SKM-1 (cell line): ENCODE measurements around the gene OR51F1.
"Not testable (repeated sequence)": the region's sequence is repeated elsewhere in the genome, so short reads cannot be mapped to it uniquely, and the experiment has no call there.

ENCODE experiments used
- DNase-seq: peaks from one replicate; lab custom pipeline; 2025; ENCODE audit not compliant: unreplicated experiment; lab: John Stamatoyannopoulos, UW

The OR51F1 gene

GRCh38 chr11:4769838-4770237 is at the start of gene OR51F1:
Gene OR51F1 (minus strand): TSS chr11:4769938. CDS start chr11:4769938, 0 bp downstream.
- DNase-seq, result no peak

GRCh38 chr11:4809246-4809645 is 39.5 kb upstream of the OR51F1 start:
- DNase-seq, result no peak

GRCh38 chr11:4808476-4808875 is 38.7 kb upstream of the OR51F1 start:
- DNase-seq, result no peak

GRCh38 chr11:4804280-4804679 is 34.5 kb upstream of the OR51F1 start, which contains the start of gene OR52R1:
Gene OR52R1 (minus strand): TSS chr11:4804380. CDS start chr11:4804380, 0 bp downstream.
- no peak for DNase-seq

- DNase-seq, result not testable (repeated sequence)
Measured at GRCh38 chr11:4801316-4801715, 31.6 kb upstream of the OR51F1 start.

GRCh38 chr11:4798427-4799183 is 28.9 kb upstream of the OR51F1 start:
- no peak for DNase-seq

- DNase-seq, result no peak
Measured at GRCh38 chr11:4797206-4797605, 27.5 kb upstream of the OR51F1 start.

- no peak for DNase-seq
Measured at GRCh38 chr11:4782454-4782853, 12.7 kb upstream of the OR51F1 start.

GRCh38 chr11:4768094-4768493 is 1.6 kb downstream of the OR51F1 start:
- no peak for DNase-seq

- no peak for DNase-seq
Measured at GRCh38 chr11:4766420-4767043, 3.2 kb downstream of the OR51F1 start.

- no peak for DNase-seq
Measured at GRCh38 chr11:4763096-4763495, 6.6 kb downstream of the OR51F1 start.

GRCh38 chr11:4751201-4751600 is 18.5 kb downstream of the OR51F1 start:
- no peak for DNase-seq

- no peak for DNase-seq
Measured at GRCh38 chr11:4748438-4748837, 21.3 kb downstream of the OR51F1 start.

- DNase-seq, result no peak
Measured at GRCh38 chr11:4740735-4741134, 29.0 kb downstream of the OR51F1 start.

GRCh38 chr11:4727171-4727570 is 42.6 kb downstream of the OR51F1 start:
- no peak for DNase-seq

GRCh38 chr11:4722616-4723534 is 46.9 kb downstream of the OR51F1 start:
- not testable (repeated sequence) for DNase-seq
